GM18861 (cell line): ENCODE results near the gene ELANE.

Experiments
- ATAC-seq: cut with Tn5 transposase; IDR thresholded peaks from one replicate; pipeline ENCODE4 v1.9.1; 2021; ENCODE audit not compliant: unreplicated experiment

Gene ELANE

GRCh38 chr19:852136-853013 lies at the start of gene ELANE:
Gene ELANE (plus strand): TSS chr19:852303. CDS start chr19:852329, 26 bp downstream.
- no peak for ATAC-seq

DNA sequence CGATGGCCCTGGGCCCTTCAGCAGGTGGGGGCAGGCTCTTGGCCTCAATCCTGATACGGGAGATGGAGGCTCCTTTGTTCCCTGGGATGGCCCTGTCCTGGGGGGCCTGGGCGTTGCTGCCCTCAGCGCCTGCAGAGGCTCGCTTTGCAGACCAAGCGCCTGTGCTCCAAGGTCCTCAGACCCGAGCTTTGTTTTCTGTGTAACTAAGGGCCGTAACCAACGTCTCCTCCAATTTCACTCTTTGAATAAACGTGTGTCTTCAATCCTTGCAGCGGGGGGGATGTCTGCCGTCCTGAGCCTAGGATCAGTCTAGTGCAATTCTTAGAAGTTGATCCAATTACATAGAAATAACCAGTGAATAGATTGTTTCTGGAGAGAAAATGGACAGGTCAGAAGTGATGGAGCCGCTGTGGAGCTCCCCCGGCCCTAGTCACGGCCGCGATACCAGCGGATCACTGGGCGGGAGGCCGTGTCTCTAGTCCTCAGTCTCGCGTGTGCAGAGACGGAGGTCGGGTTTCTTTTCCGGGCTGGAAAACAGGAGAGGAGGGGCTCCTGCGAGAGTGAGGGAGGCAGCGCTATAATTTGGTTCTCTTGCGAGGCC lies 49.5 kb upstream of the ELANE start:
- ATAC-seq, result no peak

DNA sequence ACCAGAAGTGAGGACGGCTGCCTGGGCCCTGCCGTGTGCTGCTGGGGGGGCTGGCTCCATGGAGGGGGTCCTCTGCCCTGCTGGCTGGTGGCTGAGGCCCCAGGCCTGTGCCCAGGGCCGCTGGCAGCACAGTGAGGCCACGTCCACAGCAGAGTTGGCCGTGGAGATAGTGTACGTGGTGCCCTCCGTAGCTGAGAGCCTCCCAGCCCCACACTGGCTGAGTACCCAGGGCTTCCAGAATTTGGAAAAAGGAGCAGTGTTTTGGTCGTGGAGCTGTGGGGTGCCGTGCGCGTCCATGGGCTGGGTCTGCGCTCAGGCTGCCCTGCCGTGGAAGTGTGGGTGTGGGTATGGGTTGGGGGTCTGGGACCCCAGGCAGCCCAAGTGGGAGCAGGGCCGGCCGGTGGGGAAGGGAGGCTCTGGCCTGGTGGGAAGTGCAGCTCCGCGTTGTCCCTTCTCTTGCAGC lies 49.0 kb upstream of the ELANE start:
- no peak for ATAC-seq

- ATAC-seq, result no peak
Observed at GRCh38 chr19:803686-804418, 48.3 kb upstream of the ELANE start.

GRCh38 chr19:804419-805165 lies 47.5 kb upstream of the ELANE start:
- no peak for ATAC-seq

DNA sequence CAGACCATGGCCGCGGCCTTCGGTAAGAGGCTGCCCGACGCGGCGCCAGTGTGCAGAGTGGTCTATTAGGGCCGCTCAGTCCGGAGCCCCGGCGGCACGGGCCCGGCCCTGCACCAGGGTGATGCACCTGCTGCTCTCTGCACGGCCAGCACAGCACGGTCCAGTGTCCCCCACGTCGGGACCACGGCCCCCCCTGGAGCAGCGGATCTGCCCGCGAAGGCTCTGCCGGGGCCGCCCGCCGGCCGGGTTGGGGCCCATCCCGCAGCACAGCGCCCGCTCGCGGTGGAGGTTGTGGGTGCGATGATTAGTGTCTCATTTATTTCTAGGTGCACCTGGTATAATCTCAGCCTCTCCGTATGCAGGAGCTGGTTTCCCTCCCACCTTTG lies 46.9 kb upstream of the ELANE start:
- no peak for ATAC-seq

- ATAC-seq, result no peak
Observed at GRCh38 chr19:805600-806550, 46.2 kb upstream of the ELANE start.

DNA sequence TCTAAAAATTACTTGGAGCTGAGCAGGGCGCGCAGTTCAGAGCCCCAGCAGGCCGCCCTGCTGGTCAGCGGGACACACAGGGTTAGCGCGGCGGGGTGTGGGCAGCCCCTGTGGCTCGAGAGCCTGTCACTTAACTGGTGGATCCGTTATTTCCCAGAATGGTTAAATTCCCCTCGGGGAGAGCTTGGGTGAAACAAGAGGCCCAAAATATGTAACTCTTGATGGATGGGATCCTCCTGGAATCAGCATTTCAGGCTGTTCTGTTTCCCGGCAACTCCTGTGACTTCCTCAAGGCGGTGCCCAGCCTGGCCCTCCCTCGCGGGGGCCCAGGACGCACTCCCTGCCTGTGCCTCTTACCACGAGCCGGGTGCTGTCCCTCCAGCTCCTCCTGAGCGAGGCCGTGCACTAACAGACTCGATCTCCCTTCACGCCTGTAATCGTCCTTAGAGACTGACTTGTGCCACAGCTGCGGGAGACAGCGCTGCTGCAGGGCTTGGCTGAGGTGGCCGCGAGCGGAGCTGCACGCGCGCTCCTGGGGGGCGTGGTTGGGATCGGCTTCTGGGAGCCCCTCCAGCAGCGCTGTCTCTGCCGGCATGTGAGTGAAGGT lies 45.2 kb upstream of the ELANE start:
- no peak for ATAC-seq

DNA sequence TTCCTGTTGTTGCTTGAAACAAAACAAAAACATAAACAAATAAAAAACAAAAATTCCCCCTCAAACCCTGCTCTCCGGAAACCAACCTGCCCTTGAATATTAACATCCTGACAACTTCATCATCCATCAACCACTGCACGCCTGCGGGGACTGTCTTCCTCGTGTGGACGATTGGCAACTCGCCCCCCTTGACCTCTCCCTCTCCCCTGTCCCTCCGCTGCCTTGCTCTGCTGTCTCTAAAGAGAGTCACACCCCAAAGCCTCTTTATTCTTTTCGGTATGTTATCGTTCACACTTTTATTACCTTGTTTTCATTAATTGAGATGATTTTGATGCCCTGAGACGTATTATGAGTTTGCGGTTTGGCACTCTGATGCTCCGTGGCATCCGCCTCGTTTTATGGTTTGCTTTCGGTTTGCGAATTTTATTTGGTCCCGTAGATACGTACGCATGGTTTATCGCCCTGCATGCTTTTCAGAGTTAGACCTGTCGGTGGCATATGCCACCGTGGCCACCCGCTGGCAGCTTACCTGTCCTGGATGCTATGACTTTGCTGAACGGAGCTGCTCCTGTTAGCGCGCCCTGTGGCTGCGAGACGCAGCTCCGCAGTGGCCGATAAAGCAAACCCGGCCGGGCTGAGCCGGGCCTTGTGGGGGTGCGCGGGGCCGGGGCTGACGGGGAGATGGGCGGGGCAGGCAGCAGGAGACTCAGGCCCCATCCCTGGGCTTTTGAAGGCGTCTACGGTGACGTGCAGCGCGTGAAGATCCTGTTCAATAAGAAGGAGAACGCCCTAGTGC lies 44.3 kb upstream of the ELANE start:
- no peak for ATAC-seq

GRCh38 chr19:808423-808775 lies 43.7 kb upstream of the ELANE start:
- ATAC-seq, result no peak

DNA sequence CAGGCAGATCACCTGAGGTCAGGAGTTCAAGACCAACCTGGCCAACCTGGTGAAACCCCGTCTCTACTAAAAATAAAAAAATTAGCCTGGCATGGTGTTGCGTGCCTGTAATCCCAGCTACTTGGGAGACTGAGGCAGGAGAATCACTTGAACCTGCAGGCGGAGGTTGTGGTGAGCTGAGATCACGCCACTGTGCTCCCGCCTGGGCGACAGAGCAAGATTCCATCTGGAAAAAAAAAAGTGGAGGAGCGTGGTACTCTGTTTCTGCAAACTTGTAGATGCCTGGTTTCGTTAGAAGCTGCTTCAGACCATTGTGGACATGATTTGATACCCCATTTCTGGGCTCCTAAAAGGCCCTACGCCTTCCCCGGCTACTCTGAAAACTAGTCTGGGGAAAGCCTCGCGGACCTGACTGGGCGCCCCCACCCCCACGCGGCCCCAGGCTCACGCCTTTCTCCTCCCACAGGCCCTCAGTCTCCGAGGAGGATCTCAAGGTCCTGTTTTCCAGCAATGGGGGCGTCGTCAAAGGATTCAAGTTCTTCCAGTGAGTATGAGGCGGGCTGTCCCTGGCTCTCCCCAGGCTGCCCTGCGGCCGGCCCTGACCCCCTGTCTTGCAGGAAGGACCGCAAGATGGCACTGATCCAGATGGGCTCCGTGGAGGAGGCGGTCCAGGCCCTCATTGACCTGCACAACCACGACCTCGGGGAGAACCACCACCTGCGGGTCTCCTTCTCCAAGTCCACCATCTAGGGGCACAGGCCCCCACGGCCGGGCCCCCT lies 41.8 kb upstream of the ELANE start:
- ATAC-seq, result no peak

DNA sequence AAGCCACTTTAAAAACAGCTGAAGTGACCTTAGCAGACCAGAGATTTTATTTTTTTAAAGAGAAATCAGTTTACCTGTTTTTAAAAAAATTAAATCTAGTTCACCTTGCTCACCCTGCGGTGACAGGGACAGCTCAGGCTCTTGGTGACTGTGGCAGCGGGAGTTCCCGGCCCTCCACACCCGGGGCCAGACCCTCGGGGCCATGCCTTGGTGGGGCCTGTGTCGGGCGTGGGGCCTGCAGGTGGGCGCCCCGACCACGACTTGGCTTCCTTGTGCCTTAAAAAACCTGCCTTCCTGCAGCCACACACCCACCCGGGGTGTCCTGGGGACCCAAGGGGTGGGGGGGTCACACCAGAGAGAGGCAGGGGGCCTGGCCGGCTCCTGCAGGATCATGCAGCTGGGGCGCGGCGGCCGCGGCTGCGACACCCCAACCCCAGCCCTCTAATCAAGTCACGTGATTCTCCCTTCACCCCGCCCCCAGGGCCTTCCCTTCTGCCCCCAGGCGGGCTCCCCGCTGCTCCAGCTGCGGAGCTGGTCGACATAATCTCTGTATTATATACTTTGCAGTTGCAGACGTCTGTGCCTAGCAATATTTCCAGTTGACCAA lies 41.1 kb upstream of the ELANE start:
- ATAC-seq, result no peak

- ATAC-seq, result no peak
Observed at GRCh38 chr19:811506-812048, 40.5 kb upstream of the ELANE start.

DNA sequence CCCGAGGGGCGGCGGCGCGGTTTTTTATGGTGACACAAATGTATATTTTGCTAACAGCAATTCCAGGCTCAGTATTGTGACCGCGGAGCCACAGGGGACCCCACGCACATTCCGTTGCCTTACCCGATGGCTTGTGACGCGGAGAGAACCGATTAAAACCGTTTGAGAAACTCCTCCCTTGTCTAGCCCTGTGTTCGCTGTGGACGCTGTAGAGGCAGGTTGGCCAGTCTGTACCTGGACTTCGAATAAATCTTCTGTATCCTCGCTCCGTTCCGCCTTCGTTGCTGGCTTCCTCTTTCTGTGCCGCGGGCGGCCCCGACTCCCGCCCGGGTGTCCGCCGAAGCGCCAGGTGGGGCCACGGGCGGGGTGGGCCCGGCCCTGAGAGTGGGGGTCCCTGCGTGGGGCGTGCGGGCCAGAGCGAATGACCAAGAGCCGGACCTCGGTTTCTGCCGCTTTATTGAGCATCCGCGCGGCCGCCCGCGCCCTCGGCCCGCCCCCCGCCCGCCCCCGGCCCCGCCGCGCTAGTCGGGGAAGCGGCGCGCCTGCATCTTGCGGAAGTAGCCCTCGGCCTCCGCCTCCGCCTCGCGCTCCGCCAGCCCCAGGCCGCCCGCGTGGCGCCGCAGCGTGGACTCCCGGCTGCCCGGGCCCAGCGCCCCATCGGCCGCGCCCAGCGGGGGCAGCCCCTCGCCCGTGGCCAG lies 39.9 kb upstream of the ELANE start:
- ATAC-seq, result no peak

DNA sequence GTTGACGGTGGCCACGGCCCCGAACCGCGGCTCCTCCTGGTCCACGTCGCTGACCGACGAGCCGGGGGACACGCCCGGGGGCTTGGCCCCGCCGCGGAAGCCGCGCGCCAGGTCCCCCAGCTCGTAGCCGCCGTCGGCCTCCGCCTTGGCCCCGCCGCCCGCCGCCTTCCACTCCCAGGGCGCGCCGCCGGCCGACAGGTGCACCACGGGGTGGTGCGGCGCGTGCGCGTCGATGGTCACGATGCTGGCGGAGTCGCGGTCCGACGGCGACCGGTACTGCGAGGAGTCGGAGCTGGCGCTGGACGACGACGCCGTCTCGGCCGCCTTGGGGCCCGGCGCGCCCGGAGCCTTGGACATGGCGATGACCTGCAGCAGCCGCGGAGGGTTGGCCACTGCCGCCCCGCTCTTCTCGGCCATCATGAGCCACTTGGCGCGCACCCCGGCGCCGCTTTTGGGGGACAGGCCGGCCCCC lies 39.3 kb upstream of the ELANE start:
- no peak for ATAC-seq
